GM12864 (cell line): ENCODE measurements around the gene PARP4.
A peak's percentile ranks its signal among the peaks of the same experiment; 100 is the strongest.
"Not testable (repeated sequence)": the region's sequence is repeated elsewhere in the genome, so short reads cannot be mapped to it uniquely, and the experiment has no call there.

ENCODE experiments used
- DNase-seq: peaks from one replicate; pipeline ENCODE4 v3.0.0-alpha.2; 2011; ENCODE audit warnings: low read depth
- H3K4me3 ChIP-seq: 2 replicates; pipeline ENCODE4 v1.5.1; 2011; ENCODE audit warnings: mild to moderate bottlenecking, low read depth, low read length, control low read depth
- TF ChIP-seq, protein P1 (sequence below): IDR thresholded peaks from 2 replicates; pipeline ENCODE4 v1.5.1; 2011; ENCODE audit warnings: low read depth, mild to moderate bottlenecking, moderate library complexity, low read length, control low read depth, inconsistent platforms; ENCODE audit errors: missing control alignments

The PARP4 gene

DNA sequence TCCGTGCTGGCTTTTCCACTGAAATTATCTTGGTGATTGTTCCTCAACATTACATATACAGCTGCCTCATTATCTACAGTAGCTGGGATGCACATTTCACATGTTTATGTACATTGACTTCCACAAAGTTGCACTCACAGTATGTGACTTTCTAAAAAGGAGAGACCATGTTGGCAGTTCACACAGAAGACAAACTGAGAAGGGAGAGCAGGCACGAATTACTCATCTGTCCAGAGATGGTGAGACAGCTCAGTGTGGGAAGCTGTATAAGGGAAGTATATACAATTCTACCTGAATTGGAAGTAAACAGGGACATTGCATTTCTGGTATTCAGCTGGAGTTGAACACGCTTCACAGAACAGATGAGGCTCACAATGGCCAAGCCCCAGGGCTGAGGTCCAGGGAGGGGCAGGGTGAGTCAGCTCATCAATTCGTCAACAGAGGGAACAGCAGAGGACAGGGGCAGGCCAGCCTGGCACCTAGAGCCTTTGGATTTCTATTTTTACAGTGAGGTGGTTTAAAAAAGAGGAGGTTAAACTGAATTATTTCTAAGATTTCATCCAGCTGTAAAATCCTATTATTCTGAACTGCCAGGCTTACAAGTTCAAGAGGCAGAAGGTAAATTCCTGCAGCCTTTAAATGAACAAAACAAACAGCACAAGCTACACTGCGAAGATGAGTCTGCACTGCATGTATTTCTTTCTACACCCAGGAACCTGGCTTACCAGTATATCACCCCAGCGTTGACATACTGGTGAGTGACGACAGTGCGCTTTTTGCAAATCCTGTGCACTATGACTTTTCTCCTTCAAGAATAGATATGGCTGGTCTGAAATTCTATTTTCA lies 9.8 kb downstream of the PARP4 start:
- TF ChIP-seq, protein P1, sequence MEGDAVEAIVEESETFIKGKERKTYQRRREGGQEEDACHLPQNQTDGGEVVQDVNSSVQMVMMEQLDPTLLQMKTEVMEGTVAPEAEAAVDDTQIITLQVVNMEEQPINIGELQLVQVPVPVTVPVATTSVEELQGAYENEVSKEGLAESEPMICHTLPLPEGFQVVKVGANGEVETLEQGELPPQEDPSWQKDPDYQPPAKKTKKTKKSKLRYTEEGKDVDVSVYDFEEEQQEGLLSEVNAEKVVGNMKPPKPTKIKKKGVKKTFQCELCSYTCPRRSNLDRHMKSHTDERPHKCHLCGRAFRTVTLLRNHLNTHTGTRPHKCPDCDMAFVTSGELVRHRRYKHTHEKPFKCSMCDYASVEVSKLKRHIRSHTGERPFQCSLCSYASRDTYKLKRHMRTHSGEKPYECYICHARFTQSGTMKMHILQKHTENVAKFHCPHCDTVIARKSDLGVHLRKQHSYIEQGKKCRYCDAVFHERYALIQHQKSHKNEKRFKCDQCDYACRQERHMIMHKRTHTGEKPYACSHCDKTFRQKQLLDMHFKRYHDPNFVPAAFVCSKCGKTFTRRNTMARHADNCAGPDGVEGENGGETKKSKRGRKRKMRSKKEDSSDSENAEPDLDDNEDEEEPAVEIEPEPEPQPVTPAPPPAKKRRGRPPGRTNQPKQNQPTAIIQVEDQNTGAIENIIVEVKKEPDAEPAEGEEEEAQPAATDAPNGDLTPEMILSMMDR: no peak
- H3K4me3 ChIP-seq: no peak overlapping the region
- DNase-seq: no peak

- no peak for DNase-seq
- TF ChIP-seq, protein P1: no peak
- H3K4me3 ChIP-seq: no peak overlapping the region
These were observed 11.6 kb downstream of the PARP4 start for GRCh38 chr13:24500977-24501376.

GRCh38 chr13:24497742-24498141 lies 14.8 kb downstream of the PARP4 start:
- no peak overlapping the region for H3K4me3 ChIP-seq
- no peak for DNase-seq
- TF ChIP-seq, protein P1: no peak

DNA sequence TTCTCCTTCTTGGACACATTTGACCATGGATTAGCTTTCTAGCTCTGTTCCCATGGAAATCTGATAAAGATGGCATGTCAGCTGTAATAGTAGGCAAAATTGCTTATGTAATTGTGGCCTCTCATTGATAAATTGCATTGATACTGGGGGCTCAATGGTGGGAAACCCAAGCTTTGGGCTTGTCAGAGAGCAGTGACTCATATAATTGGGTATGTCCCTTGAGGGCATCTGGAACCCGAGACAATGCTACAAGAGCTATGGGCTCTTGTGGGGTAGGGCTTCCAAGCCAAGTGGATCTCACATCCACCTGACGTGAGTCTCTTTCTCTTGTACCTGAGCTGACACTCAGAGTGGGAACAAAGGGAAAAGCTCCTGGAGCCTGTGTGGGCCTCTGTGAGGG lies 16.3 kb downstream of the PARP4 start:
- H3K4me3 ChIP-seq, DNase-seq: not testable (repeated sequence)

- H3K4me3 ChIP-seq: no peak overlapping the region
- DNase-seq: no peak
These were observed 17.3 kb downstream of the PARP4 start for GRCh38 chr13:24495151-24495729.

GRCh38 chr13:24493356-24493755 lies 19.2 kb downstream of the PARP4 start:
- no peak overlapping the region for H3K4me3 ChIP-seq
- TF ChIP-seq, protein P1: no peak

More at GRCh38 chr13:24495151-24495729, 17.3 kb downstream of the PARP4 start:
- TF ChIP-seq, protein P1: no peak

DNA sequence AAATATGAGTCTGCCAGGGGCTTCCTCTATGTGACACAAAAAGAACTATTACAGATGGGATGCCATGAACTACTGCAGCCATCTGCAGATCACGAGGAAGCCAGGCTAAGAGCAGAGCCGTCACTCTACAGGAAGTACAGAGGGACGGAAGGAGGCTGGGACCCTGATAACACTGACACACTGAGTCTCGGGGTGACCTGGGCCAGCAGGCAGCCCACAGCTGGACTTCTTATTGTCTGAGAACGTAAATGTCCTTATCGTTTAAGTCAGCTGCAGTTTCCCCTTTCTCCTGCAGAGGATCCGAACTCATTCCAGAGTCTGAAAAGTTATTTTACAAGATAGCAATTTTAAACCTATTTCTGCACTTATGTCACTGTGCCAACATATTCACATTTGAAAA lies 20.7 kb downstream of the PARP4 start:
- DNase-seq: no peak
- H3K4me3 ChIP-seq: no peak overlapping the region
- TF ChIP-seq, protein P1: peak; percentile 4

More at GRCh38 chr13:24493356-24493755, 19.2 kb downstream of the PARP4 start:
- no peak for DNase-seq
